C1 segment of cervical spinal cord (tissue), 14 donors: ENCODE results near the gene IL31.
A peak's percentile ranks its signal among the peaks of the same experiment; 100 is the strongest.

Experiments used
- DNase-seq, 14 donors: peaks; one replicate each; lab custom pipeline; 2025; lab: John Stamatoyannopoulos, UW

The IL31 gene

GRCh38 chr12:122158700-122159285 is 15.2 kb downstream of the IL31 start:
- no peak for DNase-seq

GRCh38 chr12:122155705-122156104 is 18.3 kb downstream of the IL31 start:
- DNase-seq: no peak

- no peak for DNase-seq
Observed at GRCh38 chr12:122152754-122153153, 21.3 kb downstream of the IL31 start.

- no peak for DNase-seq
Observed at GRCh38 chr12:122150127-122150681, 23.8 kb downstream of the IL31 start.

- DNase-seq: no peak
Observed at GRCh38 chr12:122148657-122149056, 25.4 kb downstream of the IL31 start.

- DNase-seq: no peak
Observed at GRCh38 chr12:122147514-122148290, 26.3 kb downstream of the IL31 start.

GRCh38 chr12:122145505-122146330 is 28.3 kb downstream of the IL31 start:
- no peak for DNase-seq

- no peak for DNase-seq
Observed at GRCh38 chr12:122144885-122145284, 29.1 kb downstream of the IL31 start.

- DNase-seq: no peak
Observed at GRCh38 chr12:122142857-122143256, 31.2 kb downstream of the IL31 start.

GRCh38 chr12:122141911-122142725 is 31.9 kb downstream of the IL31 start:
- DNase-seq: no peak

GRCh38 chr12:122140467-122141257 is 33.4 kb downstream of the IL31 start:
- DNase-seq: no peak

- no peak for DNase-seq
Observed at GRCh38 chr12:122139941-122140340, 34.1 kb downstream of the IL31 start.

- DNase-seq: peak in 1 of 14 donors; percentile 29
Observed at GRCh38 chr12:122139266-122139665, 34.8 kb downstream of the IL31 start.

- DNase-seq: peak in 2 of 14 donors; percentile 14 to 31
Observed at GRCh38 chr12:122138616-122139015, 35.4 kb downstream of the IL31 start.

- peak in 1 of 14 donors; percentile 31 for DNase-seq
Observed at GRCh38 chr12:122138181-122138580, 35.8 kb downstream of the IL31 start.

GRCh38 chr12:122137681-122138080 is 36.3 kb downstream of the IL31 start:
- DNase-seq: no peak

GRCh38 chr12:122137229-122137628 is 36.8 kb downstream of the IL31 start:
- no peak for DNase-seq

GRCh38 chr12:122135437-122136031 is 38.5 kb downstream of the IL31 start:
- no peak for DNase-seq

GRCh38 chr12:122133192-122133950 is 40.6 kb downstream of the IL31 start:
- no peak for DNase-seq
